NCI-H446 (cell line): Measurements from ENCODE around the gene ACER1.
"Not testable (repeated sequence)": the region's sequence is repeated elsewhere in the genome, so short reads cannot be mapped to it uniquely, and the experiment has no call there.

Experiments
- DNase-seq, 2 experiments: peaks; one replicate each; lab custom pipeline; 2025; lab: John Stamatoyannopoulos, UW

Gene ACER1

GRCh38 chr19:6333439-6333838 is at the start of gene ACER1:
Gene ACER1, minus strand, starts transcription at chr19:6333612. Its CDS starts 61 bp downstream, at chr19:6333551.
- DNase-seq, result no peak

- no peak for DNase-seq
Observed at GRCh38 chr19:6383188-6383587, 49.8 kb upstream of the ACER1 start.

- no peak for DNase-seq
Observed at GRCh38 chr19:6381030-6381750, 47.8 kb upstream of the ACER1 start.

- DNase-seq, result no peak
Observed at GRCh38 chr19:6379744-6380143, 46.3 kb upstream of the ACER1 start.

- DNase-seq, result no peak
Observed at GRCh38 chr19:6378486-6378885, 45.1 kb upstream of the ACER1 start.

GRCh38 chr19:6378041-6378440 is 44.6 kb upstream of the ACER1 start:
- no peak for DNase-seq

- no peak for DNase-seq
Observed at GRCh38 chr19:6376512-6377190, 43.2 kb upstream of the ACER1 start.

- no peak for DNase-seq
Observed at GRCh38 chr19:6375411-6376010, 42.1 kb upstream of the ACER1 start, which contains the start of gene PSPN. Gene PSPN, minus strand, starts transcription at chr19:6375933. Its CDS starts 84 bp downstream, at chr19:6375849.

- DNase-seq, result no peak
Observed at GRCh38 chr19:6374711-6375410, 41.4 kb upstream of the ACER1 start.

GRCh38 chr19:6374161-6374709 is 40.8 kb upstream of the ACER1 start:
- no peak for DNase-seq

GRCh38 chr19:6373813-6374108 is 40.3 kb upstream of the ACER1 start:
- DNase-seq, result no peak

GRCh38 chr19:6373096-6373812 is 39.8 kb upstream of the ACER1 start:
- DNase-seq, result peak; percentile 99 to 100

GRCh38 chr19:6372594-6373095 is 39.2 kb upstream of the ACER1 start, which contains the start of gene ALKBH7:
Gene ALKBH7, plus strand, starts transcription at chr19:6372794. Its CDS starts 27 bp downstream, at chr19:6372821.
- peak; percentile 99 to 100 for DNase-seq

- no peak for DNase-seq
Observed at GRCh38 chr19:6364353-6364752, 30.9 kb upstream of the ACER1 start.

- DNase-seq, result no peak
Observed at GRCh38 chr19:6362351-6362801, 29.0 kb upstream of the ACER1 start.

GRCh38 chr19:6362027-6362350 is 28.6 kb upstream of the ACER1 start:
- no peak for DNase-seq

GRCh38 chr19:6360857-6361216 is 27.4 kb upstream of the ACER1 start:
- DNase-seq, result not testable (repeated sequence)

GRCh38 chr19:6360445-6360844 is 27.0 kb upstream of the ACER1 start:
- not testable (repeated sequence) for DNase-seq

- no peak for DNase-seq
Observed at GRCh38 chr19:6359568-6360341, 26.3 kb upstream of the ACER1 start.

- no peak for DNase-seq
Observed at GRCh38 chr19:6358003-6358402, 24.6 kb upstream of the ACER1 start.

- DNase-seq, result no peak
Observed at GRCh38 chr19:6357174-6357573, 23.8 kb upstream of the ACER1 start.
